Tibial nerve (tissue), 4 donors: Measurements from ENCODE around the gene SLMAP.

Experiments
- EP300 ChIP-seq, 2 donors: sonication (generic); formaldehyde crosslinking; IDR thresholded peaks; one replicate each; pipeline ENCODE4 v1.6.1; 2017; ENCODE audit warnings: antibody characterized with exemption in 2 of 2, mild to moderate bottlenecking in 1 of 2
- TF ChIP-seq, protein P1 (sequence below), 5 experiments: fragments of 200-600 bp in 3 of 5; fragments of 450-650 bp in 2 of 5; sonication (generic) in 3 of 5; IDR thresholded peaks; one replicate each; pipeline ENCODE4 v1.5.1; 2016 to 2019; ENCODE audit warnings: antibody characterized with exemption in 5 of 5, mild to moderate bottlenecking in 3 of 5, moderate library complexity in 2 of 5

DNA sequence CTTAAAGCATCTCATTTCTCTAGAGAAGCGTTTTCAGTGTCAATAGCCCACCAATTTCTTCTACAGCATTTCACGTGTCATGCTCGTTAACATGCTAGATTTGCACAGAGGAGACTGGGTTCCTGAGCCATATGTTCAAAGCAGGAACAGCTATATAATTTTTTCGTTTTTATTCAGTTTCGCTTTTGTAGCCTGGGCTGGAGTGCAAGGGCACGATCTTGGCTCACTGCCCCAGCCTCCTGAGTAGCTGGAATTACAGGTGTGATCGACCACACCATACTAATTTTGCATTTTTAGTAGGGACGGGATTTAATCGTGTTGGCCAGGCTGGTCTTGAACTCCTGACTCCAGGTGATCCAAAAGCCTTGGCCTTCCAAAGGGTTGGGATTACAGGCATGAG, 6.6 kb upstream of the SLMAP start:
- TF ChIP-seq, protein P1, sequence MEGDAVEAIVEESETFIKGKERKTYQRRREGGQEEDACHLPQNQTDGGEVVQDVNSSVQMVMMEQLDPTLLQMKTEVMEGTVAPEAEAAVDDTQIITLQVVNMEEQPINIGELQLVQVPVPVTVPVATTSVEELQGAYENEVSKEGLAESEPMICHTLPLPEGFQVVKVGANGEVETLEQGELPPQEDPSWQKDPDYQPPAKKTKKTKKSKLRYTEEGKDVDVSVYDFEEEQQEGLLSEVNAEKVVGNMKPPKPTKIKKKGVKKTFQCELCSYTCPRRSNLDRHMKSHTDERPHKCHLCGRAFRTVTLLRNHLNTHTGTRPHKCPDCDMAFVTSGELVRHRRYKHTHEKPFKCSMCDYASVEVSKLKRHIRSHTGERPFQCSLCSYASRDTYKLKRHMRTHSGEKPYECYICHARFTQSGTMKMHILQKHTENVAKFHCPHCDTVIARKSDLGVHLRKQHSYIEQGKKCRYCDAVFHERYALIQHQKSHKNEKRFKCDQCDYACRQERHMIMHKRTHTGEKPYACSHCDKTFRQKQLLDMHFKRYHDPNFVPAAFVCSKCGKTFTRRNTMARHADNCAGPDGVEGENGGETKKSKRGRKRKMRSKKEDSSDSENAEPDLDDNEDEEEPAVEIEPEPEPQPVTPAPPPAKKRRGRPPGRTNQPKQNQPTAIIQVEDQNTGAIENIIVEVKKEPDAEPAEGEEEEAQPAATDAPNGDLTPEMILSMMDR (IDR thresholded peaks at IDR 0.05), result no peak
- no peak for TF ChIP-seq EP300 (IDR thresholded peaks at IDR 0.05)
